ENCODE data around the gene SECTM1. TPM values are rescaled to one million over a fixed set of nuclear protein-coding genes. Genes with fewer than 3 reads are reported as not detected.

Gene SECTM1
- total RNA-seq, 1 donor from 2014 or later: not detected

DNA sequence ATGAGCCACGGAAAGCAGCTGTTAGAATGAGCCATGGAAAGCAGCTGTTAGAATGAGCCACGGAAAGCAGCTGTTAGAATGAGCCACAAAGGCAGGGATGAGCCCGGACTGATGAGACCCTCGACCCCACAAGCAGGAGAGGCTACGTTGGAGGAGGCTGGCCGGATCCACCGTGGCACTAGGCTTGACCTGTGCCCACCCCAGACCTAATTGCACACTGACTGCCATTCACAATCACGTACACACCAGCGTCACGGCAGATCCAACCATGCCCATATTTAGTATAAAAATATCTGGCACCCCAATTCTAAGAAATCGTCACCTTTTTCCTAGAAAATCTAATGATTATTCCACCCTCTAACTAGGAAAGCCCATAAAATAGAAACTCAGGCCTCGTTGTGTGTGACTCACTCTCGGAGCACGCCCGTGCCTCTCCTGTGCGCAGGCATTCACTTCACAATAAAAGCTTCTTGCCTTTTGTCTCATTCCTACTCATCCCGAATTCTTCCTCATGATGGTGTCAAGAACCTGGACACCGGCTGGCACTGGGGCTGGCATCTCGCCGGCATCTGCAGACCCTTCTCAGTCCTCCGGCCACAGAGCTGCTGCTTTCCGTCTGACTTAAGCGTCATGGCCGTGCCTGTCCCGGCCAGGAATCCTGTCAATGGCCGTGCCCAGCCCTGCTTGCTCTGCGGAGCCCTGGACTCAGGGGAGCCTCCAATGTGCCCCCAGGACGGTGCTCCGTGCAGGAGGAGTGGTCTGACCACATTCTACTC is 5.5 kb upstream of the SECTM1 start:
- DNase-seq (no peak), ATAC-seq (ENCODE audit: low read depth) (no peak)
- Mint-ChIP-seq H3K36me3 (ENCODE audit: low read depth) (no peaks in the 10 kb centered on the region), H3K27me3 (peaks cover 3% of the 10 kb centered on the region), H3K27ac (no peak overlapping the region), H3K4me3 (no peak overlapping the region), H3K9me3 (no peaks in the 10 kb centered on the region), H3K4me1 (peaks cover 20% of the 10 kb centered on the region)
- TF ChIP-seq, protein P1, sequence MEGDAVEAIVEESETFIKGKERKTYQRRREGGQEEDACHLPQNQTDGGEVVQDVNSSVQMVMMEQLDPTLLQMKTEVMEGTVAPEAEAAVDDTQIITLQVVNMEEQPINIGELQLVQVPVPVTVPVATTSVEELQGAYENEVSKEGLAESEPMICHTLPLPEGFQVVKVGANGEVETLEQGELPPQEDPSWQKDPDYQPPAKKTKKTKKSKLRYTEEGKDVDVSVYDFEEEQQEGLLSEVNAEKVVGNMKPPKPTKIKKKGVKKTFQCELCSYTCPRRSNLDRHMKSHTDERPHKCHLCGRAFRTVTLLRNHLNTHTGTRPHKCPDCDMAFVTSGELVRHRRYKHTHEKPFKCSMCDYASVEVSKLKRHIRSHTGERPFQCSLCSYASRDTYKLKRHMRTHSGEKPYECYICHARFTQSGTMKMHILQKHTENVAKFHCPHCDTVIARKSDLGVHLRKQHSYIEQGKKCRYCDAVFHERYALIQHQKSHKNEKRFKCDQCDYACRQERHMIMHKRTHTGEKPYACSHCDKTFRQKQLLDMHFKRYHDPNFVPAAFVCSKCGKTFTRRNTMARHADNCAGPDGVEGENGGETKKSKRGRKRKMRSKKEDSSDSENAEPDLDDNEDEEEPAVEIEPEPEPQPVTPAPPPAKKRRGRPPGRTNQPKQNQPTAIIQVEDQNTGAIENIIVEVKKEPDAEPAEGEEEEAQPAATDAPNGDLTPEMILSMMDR (IDR thresholded peaks at IDR 0.05): no peak
- POLR2A ChIA-PET: interaction anchor here (0.5 kb wide), 1 partner anchor 326 kb away, joined by 3 read pairs; no protein-coding TSS in a partner anchor
- CTCF ChIA-PET: interaction anchor here (1.5 kb wide), 1 partner anchor 212 kb away, joined by 3 read pairs; no protein-coding TSS in a partner anchor
- intact Hi-C loops (cut with micrococcal nuclease): no loop called here

DNA sequence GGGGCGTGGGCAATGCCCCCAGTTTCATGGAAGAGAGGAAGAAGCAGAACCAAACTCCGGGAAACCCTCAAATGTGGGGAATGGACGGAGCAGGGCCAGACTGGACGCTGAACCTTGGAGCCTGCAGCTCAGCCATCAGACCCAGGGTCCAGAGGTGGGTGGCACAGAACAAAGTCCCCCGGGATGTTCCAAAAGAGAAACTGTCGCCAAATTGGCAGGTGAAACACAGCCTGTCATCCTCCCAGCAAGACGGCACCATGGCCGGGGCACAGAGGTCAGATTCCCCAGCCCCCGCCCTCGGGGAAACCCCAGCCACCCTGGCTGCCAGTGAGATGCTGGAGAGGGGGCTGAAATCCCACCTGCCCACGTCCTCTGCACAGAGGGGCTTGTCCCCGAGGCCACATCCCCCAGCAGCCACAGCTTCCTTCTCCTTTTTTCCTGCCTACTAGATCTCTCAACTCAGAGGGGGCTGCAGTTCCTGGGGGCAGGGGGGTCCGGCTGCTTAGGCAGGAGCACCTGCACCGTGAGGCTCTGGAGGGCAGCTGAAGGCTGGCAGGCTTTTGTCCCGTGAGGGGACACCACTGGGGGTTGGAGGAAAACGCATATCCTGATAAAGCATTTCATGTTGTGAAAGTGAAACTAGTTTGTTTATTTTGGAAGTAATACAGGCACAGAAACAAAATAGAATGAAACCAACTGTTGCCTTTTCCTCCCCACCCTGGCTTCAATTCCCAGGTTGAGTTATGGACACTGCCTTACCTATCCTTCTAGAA is 1.2 kb upstream of the SECTM1 start:
- Mint-ChIP-seq H3K4me1 (peaks cover 28% of the 10 kb centered on the region), H3K27ac (no peak overlapping the region), H3K9me3 (no peaks in the 10 kb centered on the region), H3K4me3 (peak overlapping the region; percentile 85), H3K36me3 (ENCODE audit: low read depth) (no peaks in the 10 kb centered on the region), H3K27me3 (peaks cover 9% of the 10 kb centered on the region)
- ChIA-PET POLR2A (interaction anchor here (0.6 to 1.2 kb wide), 2 partner anchors 18 to 34 kb away, joined by 3 to 5 read pairs; no protein-coding TSS in a partner anchor), CTCF (no interaction called here)
- ATAC-seq (ENCODE audit: low read depth) (no peak), DNase-seq (no peak)
- TF ChIP-seq, protein P1 (IDR thresholded peaks at IDR 0.05): no peak
- intact Hi-C loops (cut with micrococcal nuclease): no loop called here

DNA sequence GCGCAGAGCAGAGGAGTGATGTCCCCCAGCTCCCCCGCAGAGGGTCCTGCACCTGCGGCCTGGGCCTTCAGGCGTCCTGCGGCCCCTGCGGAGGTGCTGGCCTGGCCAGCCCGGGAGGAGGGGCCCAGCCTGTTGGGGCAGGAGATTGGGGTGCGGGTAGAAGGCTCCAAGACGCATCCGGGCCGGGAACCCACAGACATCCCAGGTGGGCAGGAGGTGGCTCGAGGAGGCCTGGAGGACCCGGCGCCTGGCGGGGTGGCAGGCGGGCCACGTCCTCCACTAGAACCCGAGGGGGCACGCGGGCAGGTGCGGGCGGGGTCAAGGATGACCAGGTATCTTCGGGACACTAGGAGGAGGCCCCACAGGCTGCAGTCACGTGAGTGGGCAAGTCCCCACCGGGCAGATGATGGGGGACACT is 647 bp upstream of the SECTM1 start:
- Mint-ChIP-seq H3K36me3 (ENCODE audit: low read depth) (no peaks in the 10 kb centered on the region), H3K9me3 (no peaks in the 10 kb centered on the region), H3K27me3 (peaks cover 9% of the 10 kb centered on the region), H3K27ac (no peak overlapping the region), H3K4me1 (peaks cover 28% of the 10 kb centered on the region), H3K4me3 (peak overlapping the region; percentile 85)
- TF ChIP-seq, protein P1 (IDR thresholded peaks at IDR 0.05): no peak
- CTCF ChIA-PET: no interaction called here
- ATAC-seq (ENCODE audit: low read depth): no peak
- POLR2A ChIA-PET: interaction anchor here (0.6 to 2.2 kb wide), 3 partner anchors 18 to 36 kb away, joined by 3 to 19 read pairs (median 5); no protein-coding TSS in a partner anchor
- intact Hi-C loops (cut with micrococcal nuclease): no loop called here
- DNase-seq: no peak

DNA sequence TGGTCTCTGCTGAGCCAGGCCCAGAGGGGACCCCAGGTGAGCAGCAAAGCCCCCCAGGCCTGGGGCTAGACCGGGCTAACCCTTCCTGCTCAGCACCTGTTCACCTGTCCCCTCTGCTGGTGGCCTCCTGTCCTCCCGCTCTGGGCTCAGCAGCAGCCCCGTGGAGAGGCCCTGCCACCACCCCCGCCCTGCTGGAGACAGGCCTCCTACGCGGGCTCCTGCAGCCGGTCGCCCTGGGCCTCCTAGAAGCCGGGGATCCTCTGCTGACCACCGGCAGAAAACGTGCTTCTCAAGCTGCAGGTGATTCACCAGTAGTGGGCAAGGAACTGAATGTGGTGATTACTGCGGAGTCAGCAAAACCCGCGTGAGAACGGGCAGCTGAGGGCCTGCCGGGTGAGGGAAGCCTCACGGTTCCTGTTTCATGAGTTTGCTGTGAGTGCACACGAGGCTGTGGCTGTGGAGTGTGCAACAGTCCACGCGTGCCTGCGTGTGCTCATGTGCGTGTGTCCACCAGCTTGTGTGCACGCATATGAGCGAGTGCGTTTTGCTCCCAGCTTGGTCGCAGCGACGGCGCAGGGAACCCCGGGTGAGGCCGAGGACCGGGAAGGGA is 792 bp downstream of the SECTM1 start:
- H3K4me1 Mint-ChIP-seq: peaks cover 28% of the 10 kb centered on the region
- ChIA-PET POLR2A (interaction anchor here (0.9 to 2.2 kb wide), 3 partner anchors 35 to 104 kb away, joined by 3 to 19 read pairs (median 3); partner anchors contain the start of gene SLC16A3), CTCF (interaction anchor here (1.2 kb wide), 1 partner anchor 11 kb away, joined by 3 read pairs; no protein-coding TSS in a partner anchor)
- H3K9me3 Mint-ChIP-seq: no peaks in the 10 kb centered on the region
- H3K27ac Mint-ChIP-seq: no peak overlapping the region
- intact Hi-C loops (cut with micrococcal nuclease): no loop called here
- H3K36me3 Mint-ChIP-seq (ENCODE audit: low read depth): no peaks in the 10 kb centered on the region
- peak overlapping the region; percentile 71 for H3K4me3 Mint-ChIP-seq
- DNase-seq (no peak), ATAC-seq (ENCODE audit: low read depth) (peak; percentile 72)
- peaks cover 13% of the 10 kb centered on the region for H3K27me3 Mint-ChIP-seq
- TF ChIP-seq, protein P1 (IDR thresholded peaks at IDR 0.05): no peak

Data from activated B cell treated with CpG ODN at 0.5 μM for 24 hours (primary cell).